ENCODE measurements around the gene GFRA1. TPM values are rescaled to one million over a fixed set of nuclear protein-coding genes. Genes with fewer than 3 reads are reported as not detected.

Gene GFRA1
- total and polyA plus RNA-seq, 2 donors (not counting 3 experiments of a cell fraction or from before 2014, with no cell fraction given): 0.22 to 0.88 TPM

- ChIA-PET CTCF (no interaction called here), POLR2A (no interaction called here)
- TF ChIP-seq POLR2A (IDR thresholded peaks at IDR 0.05; ENCODE audit: low read depth, low read length) (no peak), JUN (IDR thresholded peaks at IDR 0.05; ENCODE audit: borderline replicate concordance, insufficient read depth, insufficient read length, low read depth) (no peak), CTCF (IDR thresholded peaks at IDR 0.05; ENCODE audit: extremely low read depth in 1 of 2, insufficient read depth in 1 of 2, low read depth in 1 of 2, low read length in 2 of 2) (no peak), EZH2 (IDR thresholded peaks at IDR 0.05; ENCODE audit: borderline replicate concordance, low read depth, low read length, severe bottlenecking) (no peak), MYC (IDR thresholded peaks at IDR 0.05; ENCODE audit: low read depth, low read length) (no peak), FOS (IDR thresholded peaks at IDR 0.05; ENCODE audit: borderline replicate concordance, insufficient read depth, low read length) (no peak), GATA2 (IDR thresholded peaks at IDR 0.05; ENCODE audit: insufficient read depth, insufficient read length, low read depth, low read length) (no peak), POLR2AphosphoS5 (IDR thresholded peaks at IDR 0.05; ENCODE audit: insufficient read depth, low read depth, low read length) (no peak), MAX (IDR thresholded peaks at IDR 0.05; ENCODE audit: insufficient read depth, insufficient read length) (no peak)
- intact Hi-C loops (cut with micrococcal nuclease): no loop called here
- H3K27me3 ChIP-seq (ENCODE audit: control insufficient read depth in 2 of 2, insufficient read depth in 2 of 2, low read length in 2 of 2): no peaks in the 10 kb centered on the region
- H3K4me1 ChIP-seq (ENCODE audit: control insufficient read depth, extremely low read depth, insufficient read depth, low read length): no peaks in the 10 kb centered on the region
- H3K36me3 ChIP-seq (ENCODE audit: control insufficient read depth in 2 of 2, extremely low read depth in 1 of 2, insufficient read depth in 2 of 2, low read length in 2 of 2): no peaks in the 10 kb centered on the region
- H3K9me3 ChIP-seq (replicated peaks; ENCODE audit: control insufficient read depth, insufficient read depth, low read length): peaks cover 1% of the 10 kb centered on the region
- H3K9me1 ChIP-seq (replicated peaks; ENCODE audit: control insufficient read depth, extremely low read depth, insufficient read depth, low read length): no peaks in the 10 kb centered on the region
- H3K4me2 ChIP-seq (ENCODE audit: insufficient read depth, low read length): no peak overlapping the region
- H3K9ac ChIP-seq (replicated peaks; ENCODE audit: extremely low read depth, insufficient read depth, low read length): no peak overlapping the region
- H2AFZ ChIP-seq (ENCODE audit: low read depth, low read length): no peak overlapping the region
- H3K4me3 ChIP-seq (replicated peaks in 1 of 3; ENCODE audit: insufficient read depth in 1 of 3, low read depth in 1 of 3, low read length in 3 of 3): no peak overlapping the region
- H3K27ac ChIP-seq (ENCODE audit: insufficient read depth, low read depth, low read length): no peak overlapping the region
- dilution Hi-C loops (cut with MboI; ENCODE audit: extremely low pct_ligation_motif_present, low sequenced_read_pairs): no loop called here
- no peaks in the 10 kb centered on the region for H3K79me2 ChIP-seq (ENCODE audit: control insufficient read depth, insufficient read depth, low read length)
- DNase-seq (ENCODE audit: low read depth, low spot score): no peak
- no peaks in the 10 kb centered on the region for H4K20me1 ChIP-seq (replicated peaks; ENCODE audit: control insufficient read depth, extremely low read depth, insufficient read depth, low read length)
- FAIRE-seq: no peak
- no TSS peak for BruUV-seq (replicated peaks)
Observed at GRCh38 chr10:116126954-116127695, 145.9 kb downstream of the GFRA1 start.
